ENCODE measurements around the gene PDLIM7.

DNA sequence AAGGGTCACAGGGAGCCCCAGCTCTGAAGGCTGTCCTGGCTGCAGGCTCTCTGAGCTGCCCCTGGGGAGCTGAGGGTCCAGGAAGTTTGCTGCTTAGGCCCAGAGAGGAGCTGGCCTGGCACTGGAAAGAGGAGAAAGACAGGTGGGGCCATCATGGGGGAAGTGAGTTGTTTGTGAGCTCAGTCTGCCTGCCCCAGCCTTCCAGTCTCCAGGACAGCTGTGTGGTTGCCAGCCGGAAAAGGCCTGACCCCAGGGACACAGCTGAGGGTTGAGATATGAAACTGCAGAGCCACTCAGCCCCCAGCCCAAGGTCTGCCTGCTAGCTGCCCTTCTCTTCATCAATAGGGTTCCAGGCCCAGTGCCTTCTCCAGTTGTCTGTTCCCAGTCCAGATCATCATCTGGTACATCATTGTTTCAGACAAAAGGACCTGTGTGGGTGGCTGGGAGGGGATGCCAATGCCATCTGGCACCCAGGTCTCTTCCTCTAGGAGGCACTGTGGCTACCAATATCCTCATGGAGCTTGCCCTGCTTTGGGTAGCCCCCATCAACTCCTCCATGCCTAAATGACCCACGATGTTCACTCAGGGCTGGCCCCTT lies 23.6 kb upstream of the PDLIM7 start:
- TF ChIP-seq, protein P1, sequence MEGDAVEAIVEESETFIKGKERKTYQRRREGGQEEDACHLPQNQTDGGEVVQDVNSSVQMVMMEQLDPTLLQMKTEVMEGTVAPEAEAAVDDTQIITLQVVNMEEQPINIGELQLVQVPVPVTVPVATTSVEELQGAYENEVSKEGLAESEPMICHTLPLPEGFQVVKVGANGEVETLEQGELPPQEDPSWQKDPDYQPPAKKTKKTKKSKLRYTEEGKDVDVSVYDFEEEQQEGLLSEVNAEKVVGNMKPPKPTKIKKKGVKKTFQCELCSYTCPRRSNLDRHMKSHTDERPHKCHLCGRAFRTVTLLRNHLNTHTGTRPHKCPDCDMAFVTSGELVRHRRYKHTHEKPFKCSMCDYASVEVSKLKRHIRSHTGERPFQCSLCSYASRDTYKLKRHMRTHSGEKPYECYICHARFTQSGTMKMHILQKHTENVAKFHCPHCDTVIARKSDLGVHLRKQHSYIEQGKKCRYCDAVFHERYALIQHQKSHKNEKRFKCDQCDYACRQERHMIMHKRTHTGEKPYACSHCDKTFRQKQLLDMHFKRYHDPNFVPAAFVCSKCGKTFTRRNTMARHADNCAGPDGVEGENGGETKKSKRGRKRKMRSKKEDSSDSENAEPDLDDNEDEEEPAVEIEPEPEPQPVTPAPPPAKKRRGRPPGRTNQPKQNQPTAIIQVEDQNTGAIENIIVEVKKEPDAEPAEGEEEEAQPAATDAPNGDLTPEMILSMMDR (optimal IDR thresholded peaks at IDR 0.05 in 1 of 3, IDR thresholded peaks at IDR 0.05 in 1 of 3, conservative IDR thresholded peaks at IDR 0.05 in 1 of 3; ENCODE audit: extremely low read depth in 1 of 3, insufficient read depth in 2 of 3, low read length in 3 of 3): peak in 2 of 3 experiments; percentile 6 to 16
- TF ChIP-seq EZH2 (IDR thresholded peaks at IDR 0.05; ENCODE audit: low read length): no peak
